ENCODE measurements around the gene LY9. TPM values are rescaled to one million over a fixed set of nuclear protein-coding genes. Genes with fewer than 3 reads are reported as not detected.

Gene LY9
- total and polyA plus RNA-seq, 9 of the 15 experiments (the other 6 are each of a cell fraction or from before 2014, with no cell fraction given), result not detected

- FAIRE-seq (peak; percentile 84), ATAC-seq (peak; percentile 95), DNase-seq (ENCODE audit: extremely low read depth in 1 of 4, low spot score in 3 of 4) (peak; percentile 45 to 72 (median 62))
- peaks cover 0 to 12% of the 10 kb centered on the region in 2 experiments; a peak in 2 of 5 replicates for H3K27me3 ChIP-seq (ENCODE audit: control insufficient read depth in 2 of 2, insufficient read depth in 2 of 2, low read length in 2 of 2)
- BruUV-seq (replicated peaks), result no TSS peak
- no peaks in the 10 kb centered on the region for H3K9me3 ChIP-seq (replicated peaks; ENCODE audit: control insufficient read depth, insufficient read depth, low read depth, low read length)
- CTCF ChIA-PET (ENCODE audit: low intra/inter-chr PET ratio), result interaction anchor here (0.9 to 1.9 kb wide), 3 partner anchors 53 to 149 kb away, joined by 3 to 8 read pairs (median 4); no protein-coding TSS in a partner anchor
- H2AFZ ChIP-seq (ENCODE audit: low read depth, low read length), result no peak overlapping the region
- H3K79me2 ChIP-seq (ENCODE audit: control insufficient read depth, insufficient read depth, low read length), result no peaks in the 10 kb centered on the region
- H3K4me2 ChIP-seq (ENCODE audit: insufficient read depth, low read length), result no peak overlapping the region
- H3K4me1 ChIP-seq (replicated peaks in 1 of 2; ENCODE audit: control insufficient read depth in 2 of 2, insufficient read depth in 2 of 2, low read length in 2 of 2), result no peaks in the 10 kb centered on the region
- H3K27ac ChIP-seq (ENCODE audit: extremely low read depth, low read depth, low read length), result no peak overlapping the region
- 5% methylated on average over 8 of the region's 8 CpGs for WGBS (ENCODE audit: insufficient coverage, low coverage, missing lambda C conversion rate)
- no peaks in the 10 kb centered on the region for H4K20me1 ChIP-seq (replicated peaks; ENCODE audit: control insufficient read depth, insufficient read depth, low read length)
- intact Hi-C loops (cut with micrococcal nuclease) (loop anchor here (1.0 to 10.0 kb wide), 4 partner anchors 50 to 344 kb away; partner anchors contain the start of gene B4GALT3), in situ Hi-C loops (cut with MboI) (loop anchor here (25.0 kb wide), 1 partner anchor 257 kb away; the partner anchor contains the start of genes KLHDC9 and NECTIN4)
- no peak overlapping the region for H3K9ac ChIP-seq (ENCODE audit: insufficient read depth in 1 of 2, low read depth in 2 of 2, low read length in 2 of 2)
- no peaks in the 10 kb centered on the region for H3K36me3 ChIP-seq (ENCODE audit: control insufficient read depth, insufficient read depth, low read length)
- POLR2A ChIA-PET, result interaction anchor here (0.6 kb wide), 3 partner anchors 19 to 152 kb away, joined by 3 read pairs; no protein-coding TSS in a partner anchor
- H3K9me1 ChIP-seq (ENCODE audit: control insufficient read depth, insufficient read depth, low read length), result no peaks in the 10 kb centered on the region
- no peak overlapping the region for H3K4me3 ChIP-seq
- TF ChIP-seq CSDE1 (IDR thresholded peaks at IDR 0.05), result no peak
- TF ChIP-seq, protein P1, sequence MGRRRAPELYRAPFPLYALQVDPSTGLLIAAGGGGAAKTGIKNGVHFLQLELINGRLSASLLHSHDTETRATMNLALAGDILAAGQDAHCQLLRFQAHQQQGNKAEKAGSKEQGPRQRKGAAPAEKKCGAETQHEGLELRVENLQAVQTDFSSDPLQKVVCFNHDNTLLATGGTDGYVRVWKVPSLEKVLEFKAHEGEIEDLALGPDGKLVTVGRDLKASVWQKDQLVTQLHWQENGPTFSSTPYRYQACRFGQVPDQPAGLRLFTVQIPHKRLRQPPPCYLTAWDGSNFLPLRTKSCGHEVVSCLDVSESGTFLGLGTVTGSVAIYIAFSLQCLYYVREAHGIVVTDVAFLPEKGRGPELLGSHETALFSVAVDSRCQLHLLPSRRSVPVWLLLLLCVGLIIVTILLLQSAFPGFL (CRISPR knock-in tag; IDR thresholded peaks at IDR 0.05), result no peak
- TF ChIP-seq POLR2AphosphoS5 (IDR thresholded peaks at IDR 0.05; ENCODE audit: control insufficient read depth, insufficient read depth, low read depth, low read length), result no peak
- peak; percentile 76 to 81 (median 81) for TF ChIP-seq CTCF (IDR thresholded peaks at IDR 0.05 in 2 of 3, conservative IDR thresholded peaks at IDR 0.05 in 1 of 3; ENCODE audit: insufficient read depth in 2 of 3, low read depth in 1 of 3, low read length in 3 of 3)
- peak in 1 of 2 experiments; percentile 43; a peak in 1 of 4 replicates for TF ChIP-seq MAZ (CRISPR knock-in tag; conservative IDR thresholded peaks at IDR 0.05 in 1 of 2, IDR thresholded peaks at IDR 0.05 in 1 of 2)
- TF ChIP-seq TBP (optimal IDR thresholded peaks at IDR 0.05; ENCODE audit: low read depth, low read length), result no peak
- TF ChIP-seq POLR2B (IDR thresholded peaks at IDR 0.05; ENCODE audit: low read depth, partially characterized antibody), result no peak
- TF ChIP-seq SMC3 (conservative IDR thresholded peaks at IDR 0.05; ENCODE audit: insufficient read depth, low read depth, low read length), result peak; percentile 85
- TF ChIP-seq ZNF699 (CRISPR knock-in tag; IDR thresholded peaks at IDR 0.05; ENCODE audit: insufficient replicate concordance), result no peak
- TF ChIP-seq L3MBTL2 (IDR thresholded peaks at IDR 0.05), result peak; percentile 43; the same call in 1 of the 2 replicates
- TF ChIP-seq, protein P2, sequence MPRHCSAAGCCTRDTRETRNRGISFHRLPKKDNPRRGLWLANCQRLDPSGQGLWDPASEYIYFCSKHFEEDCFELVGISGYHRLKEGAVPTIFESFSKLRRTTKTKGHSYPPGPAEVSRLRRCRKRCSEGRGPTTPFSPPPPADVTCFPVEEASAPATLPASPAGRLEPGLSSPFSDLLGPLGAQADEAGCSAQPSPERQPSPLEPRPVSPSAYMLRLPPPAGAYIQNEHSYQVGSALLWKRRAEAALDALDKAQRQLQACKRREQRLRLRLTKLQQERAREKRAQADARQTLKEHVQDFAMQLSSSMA (CRISPR knock-in tag; IDR thresholded peaks at IDR 0.05), result no peak
- TF ChIP-seq ZNF23 (CRISPR knock-in tag; IDR thresholded peaks at IDR 0.05), result no peak
- no peak for TF ChIP-seq BACH1 (tag; IDR thresholded peaks at IDR 0.05)
- TF ChIP-seq, protein P3, sequence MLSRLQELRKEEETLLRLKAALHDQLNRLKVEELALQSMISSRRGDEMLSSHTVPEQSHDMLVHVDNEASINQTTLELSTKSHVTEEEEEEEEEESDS (CRISPR knock-in tag; IDR thresholded peaks at IDR 0.05), result no peak
- TF ChIP-seq NCOA1 (IDR thresholded peaks at IDR 0.05; ENCODE audit: low read depth), result no peak
- TF ChIP-seq RBM25 (IDR thresholded peaks at IDR 0.05; ENCODE audit: low read depth, low read length, severe bottlenecking), result no peak
These were observed 34.6 kb downstream of the LY9 start for GRCh38 chr1:160830321-160831153.

Data from K562 (cell line).